Right lobe of liver (tissue), 6 donors: ENCODE measurements around the gene NXPH1. TPM values are rescaled to one million over a fixed set of nuclear protein-coding genes. Genes with fewer than 3 reads are reported as not detected.

Source experiments
- ATAC-seq, 4 donors: fragments of 200-7000 bp; cut with Tn5 transposase; one replicate each; pipeline ENCODE4 v1.9.1; 2020; ENCODE audit warnings: mild to moderate bottlenecking in 4 of 4, moderate library complexity in 4 of 4
- DNase-seq, 3 donors: peaks; one replicate each; pipeline ENCODE4 v3.0.0-alpha.2; 2020
- H3K27ac ChIP-seq, 3 donors: fragments of 200-600 bp; one replicate each; pipeline ENCODE4 v1.8.0; 2022
- H3K27me3 ChIP-seq, 2 donors: fragments of 200-600 bp; one replicate each; pipeline ENCODE4 v1.8.0; 2022
- H3K36me3 ChIP-seq, 4 donors: fragments of 200-600 bp; sonication (generic) in 1 of 4; one replicate each; pipeline versions ENCODE4 v1.5.1 to v1.8.0; 2017 to 2022; ENCODE audit warnings: control low read depth in 1 of 4
- H3K4me1 ChIP-seq, 4 donors: fragments of 200-600 bp; sonication (generic) in 1 of 4; one replicate each; pipeline versions ENCODE4 v1.5.1 to v1.8.0; 2017 to 2022; ENCODE audit warnings: control low read depth in 1 of 4
- H3K4me3 ChIP-seq, 3 donors: fragments of 200-600 bp; one replicate each; pipeline ENCODE4 v1.8.0; 2022
- H3K9me3 ChIP-seq, 4 donors: fragments of 200-600 bp; sonication (generic) in 1 of 4; one replicate each; pipeline versions ENCODE4 v1.5.1 to v1.8.0; 2017 to 2022; ENCODE audit warnings: control low read depth in 1 of 4
- POLR2A ChIP-seq: fragments of 450-650 bp; IDR thresholded peaks from one replicate; pipeline ENCODE4 v1.6.1; 2017; ENCODE audit warnings: antibody characterized with exemption, mild to moderate bottlenecking
- WGBS: methylation state at CpG from one replicate; pipeline ENCODE4 v1.1.6; 2018; ENCODE audit warnings: low coverage, low lambda C conversion rate; ENCODE audit not compliant: insufficient coverage; ENCODE audit errors: missing lambda C conversion rate; 5-methylcytosine and 5-hydroxymethylcytosine counted together
- intact Hi-C, 2 donors: fragments of 100-400 bp; cut with DNase I; formaldehyde crosslinking; loops; one replicate each; pipeline versions ENCODE4 v1.11.2 to v1.14.1; 2022
- total RNA-seq, 6 experiments: library from RNA; depleted of rRNA in 2 of 6; stranded (reverse); fragments of >200 nt in 2 of 6; fragmentation: NEBNext Ultra II Directional in 3 of 6; extraction: Animal tissue kit (Norgen Biotek cat#: 25700) in 3 of 6; gene quantifications; one replicate each; pipeline versions ENCODE4 v1.1.0 to v1.2.4, GENCODE V29; 2016 to 2023
- TF ChIP-seq, protein P1 (sequence below), 4 donors: fragments of 200-600 bp in 3 of 4; fragments of 450-650 bp in 1 of 4; IDR thresholded peaks; one replicate each; pipeline versions ENCODE4 v1.5.1 to v1.8.0; 2016 to 2022; ENCODE audit warnings: antibody characterized with exemption in 4 of 4, mild to moderate bottlenecking in 2 of 4
- donor health status: DM: no; HTN: yes; CAD: no.
- donor health status: DM: no; HTN: no; CAD: no.
- donor health status: DM: no; HTN: no; CAD: no.
- donor health status: DM: no; HTN: yes; CAD: no.
- donor health status: DM: no; HTN: yes; CAD: no.

NXPH1 gene
- total RNA-seq, 6 experiments from 2014 or later = not detected

DNA sequence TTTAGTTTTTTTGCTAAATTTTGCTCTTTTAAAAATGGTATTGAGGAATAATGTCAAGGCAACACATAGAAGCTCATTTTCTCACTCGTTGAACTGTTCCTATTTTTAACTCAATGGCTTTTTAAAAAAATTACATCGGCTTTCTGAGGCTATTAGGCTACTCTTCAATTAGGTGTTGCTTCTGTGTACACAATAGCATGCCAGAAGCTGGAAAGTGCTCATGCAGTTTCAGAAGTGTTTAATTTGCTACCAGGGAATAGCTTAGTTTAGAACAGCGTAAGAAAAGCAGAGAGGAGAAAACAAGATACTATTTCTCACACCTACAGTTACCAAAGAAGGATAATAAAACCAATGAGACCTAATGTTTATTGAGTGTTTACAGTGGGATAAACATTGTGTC lies 157.4 kb downstream of the NXPH1 start:
- Histone ChIP-seq H3K4me3 (no peak overlapping the region), H3K27me3 (no peaks in the 10 kb centered on the region), H3K9me3 (no peaks in the 10 kb centered on the region), H3K27ac (no peak overlapping the region), H3K4me1 (no peaks in the 10 kb centered on the region), H3K36me3 (no peaks in the 10 kb centered on the region)
- intact Hi-C loops = no loop called here
- DNase-seq (no peak), ATAC-seq (no peak)
- TF ChIP-seq, protein P1, sequence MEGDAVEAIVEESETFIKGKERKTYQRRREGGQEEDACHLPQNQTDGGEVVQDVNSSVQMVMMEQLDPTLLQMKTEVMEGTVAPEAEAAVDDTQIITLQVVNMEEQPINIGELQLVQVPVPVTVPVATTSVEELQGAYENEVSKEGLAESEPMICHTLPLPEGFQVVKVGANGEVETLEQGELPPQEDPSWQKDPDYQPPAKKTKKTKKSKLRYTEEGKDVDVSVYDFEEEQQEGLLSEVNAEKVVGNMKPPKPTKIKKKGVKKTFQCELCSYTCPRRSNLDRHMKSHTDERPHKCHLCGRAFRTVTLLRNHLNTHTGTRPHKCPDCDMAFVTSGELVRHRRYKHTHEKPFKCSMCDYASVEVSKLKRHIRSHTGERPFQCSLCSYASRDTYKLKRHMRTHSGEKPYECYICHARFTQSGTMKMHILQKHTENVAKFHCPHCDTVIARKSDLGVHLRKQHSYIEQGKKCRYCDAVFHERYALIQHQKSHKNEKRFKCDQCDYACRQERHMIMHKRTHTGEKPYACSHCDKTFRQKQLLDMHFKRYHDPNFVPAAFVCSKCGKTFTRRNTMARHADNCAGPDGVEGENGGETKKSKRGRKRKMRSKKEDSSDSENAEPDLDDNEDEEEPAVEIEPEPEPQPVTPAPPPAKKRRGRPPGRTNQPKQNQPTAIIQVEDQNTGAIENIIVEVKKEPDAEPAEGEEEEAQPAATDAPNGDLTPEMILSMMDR (IDR thresholded peaks at IDR 0.05) = no peak
- no peak for TF ChIP-seq POLR2A
- 40% methylated on average over 3 of the region's 3 CpGs for WGBS

DNA sequence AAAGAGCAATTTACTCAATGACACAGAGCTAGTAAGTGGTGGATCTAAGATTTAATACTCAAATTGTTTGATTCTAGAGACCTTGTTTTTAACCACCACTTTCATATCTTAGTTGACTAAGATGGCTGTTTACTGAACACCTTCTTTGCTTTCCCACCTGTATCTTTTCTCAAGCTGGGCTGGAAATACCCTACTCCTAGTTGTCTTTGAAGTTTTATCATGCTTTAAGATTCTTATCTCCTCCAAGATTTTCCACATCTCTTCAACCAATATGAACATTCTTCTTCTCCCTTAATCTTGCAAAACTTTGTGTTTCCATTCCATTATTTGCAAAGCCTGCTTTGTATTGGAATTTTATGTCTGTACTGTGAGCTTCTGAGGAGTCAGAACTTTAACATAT lies 157.9 kb downstream of the NXPH1 start:
- no peaks in the 10 kb centered on the region for H3K36me3 ChIP-seq
- no peak for DNase-seq
- TF ChIP-seq, protein P1 (IDR thresholded peaks at IDR 0.05) = no peak
- TF ChIP-seq POLR2A = no peak
- no peaks in the 10 kb centered on the region for H3K27me3 ChIP-seq
- H3K4me1 ChIP-seq = no peaks in the 10 kb centered on the region
- no peak overlapping the region for H3K4me3 ChIP-seq
- H3K9me3 ChIP-seq = no peaks in the 10 kb centered on the region
- H3K27ac ChIP-seq = no peak overlapping the region
- no peak for ATAC-seq
- intact Hi-C loops = no loop called here

DNA sequence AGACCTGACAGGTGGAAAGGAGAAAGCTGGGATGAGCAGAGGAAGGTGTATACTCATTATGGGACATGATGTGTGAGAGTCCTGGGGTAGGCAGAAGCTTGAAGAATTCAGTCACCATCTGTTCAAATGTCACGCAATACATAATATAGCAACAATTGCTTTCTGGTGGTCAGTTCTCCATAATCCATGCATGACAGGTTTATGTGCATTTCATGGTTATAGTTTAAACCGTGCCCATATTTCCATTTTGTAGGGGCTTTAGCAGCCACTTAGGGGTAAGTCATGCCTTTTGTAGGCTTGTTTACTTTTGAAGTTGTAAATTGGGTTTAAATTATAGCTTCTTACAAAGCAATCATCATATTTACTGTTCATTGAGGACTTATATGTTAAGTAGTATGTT lies 158.8 kb downstream of the NXPH1 start:
- Histone ChIP-seq H3K27ac (no peak overlapping the region), H3K4me3 (no peak overlapping the region), H3K27me3 (no peaks in the 10 kb centered on the region), H3K9me3 (no peaks in the 10 kb centered on the region), H3K4me1 (no peaks in the 10 kb centered on the region), H3K36me3 (no peaks in the 10 kb centered on the region)
- intact Hi-C loops = no loop called here
- ATAC-seq = no peak
- 72% methylated on average over 2 of the region's 2 CpGs for WGBS
- TF ChIP-seq, protein P1 (IDR thresholded peaks at IDR 0.05) = no peak
- TF ChIP-seq POLR2A = no peak
- DNase-seq = no peak

DNA sequence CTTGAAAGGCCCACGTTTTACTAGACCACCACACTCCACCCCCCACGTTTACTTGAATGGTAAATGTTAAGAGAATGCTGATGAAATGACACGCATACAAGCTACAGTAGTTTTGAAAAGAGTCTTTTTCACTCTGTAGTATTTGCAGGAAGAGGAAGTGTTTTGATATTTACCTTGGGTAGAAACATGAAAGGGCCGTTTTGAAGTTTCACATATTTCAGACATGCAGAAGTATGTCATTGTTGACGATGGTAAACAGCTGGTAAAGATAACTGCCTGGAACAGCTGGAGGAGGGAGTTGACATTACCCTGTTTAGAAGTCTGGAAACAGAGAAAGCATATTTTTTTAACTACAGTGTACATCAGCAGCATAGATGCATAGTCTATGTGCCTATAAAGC lies 160.7 kb downstream of the NXPH1 start:
- Histone ChIP-seq H3K4me3 (no peak overlapping the region), H3K4me1 (no peaks in the 10 kb centered on the region), H3K9me3 (no peaks in the 10 kb centered on the region), H3K27me3 (no peaks in the 10 kb centered on the region), H3K36me3 (no peaks in the 10 kb centered on the region), H3K27ac (no peak overlapping the region)
- ATAC-seq (no peak), DNase-seq (no peak)
- no peak for TF ChIP-seq POLR2A
- TF ChIP-seq, protein P1 (IDR thresholded peaks at IDR 0.05) = no peak
- intact Hi-C loops = no loop called here
- 14% methylated on average over 5 of the region's 5 CpGs for WGBS

GRCh38 chr7:8597565-8597964 lies 164.2 kb downstream of the NXPH1 start:
- ATAC-seq (no peak), DNase-seq (no peak)
- Histone ChIP-seq H3K9me3 (no peaks in the 10 kb centered on the region), H3K36me3 (no peaks in the 10 kb centered on the region), H3K4me1 (no peaks in the 10 kb centered on the region), H3K4me3 (no peak overlapping the region), H3K27ac (no peak overlapping the region), H3K27me3 (no peaks in the 10 kb centered on the region)
- intact Hi-C loops = no loop called here
- TF ChIP-seq POLR2A = no peak
- TF ChIP-seq, protein P1 (IDR thresholded peaks at IDR 0.05) = no peak
- WGBS = 39% methylated on average over 3 of the region's 3 CpGs
